ENCODE data around the gene TBRG1.

TBRG1 gene

GRCh38 chr11:124663861-124664260 is 41.2 kb downstream of the TBRG1 start:
- no peak for TF ChIP-seq CTCF (IDR thresholded peaks at IDR 0.05)

- TF ChIP-seq CTCF (IDR thresholded peaks at IDR 0.05), result no peak
These were observed 44.9 kb downstream of the TBRG1 start for GRCh38 chr11:124667601-124668000.

DNA sequence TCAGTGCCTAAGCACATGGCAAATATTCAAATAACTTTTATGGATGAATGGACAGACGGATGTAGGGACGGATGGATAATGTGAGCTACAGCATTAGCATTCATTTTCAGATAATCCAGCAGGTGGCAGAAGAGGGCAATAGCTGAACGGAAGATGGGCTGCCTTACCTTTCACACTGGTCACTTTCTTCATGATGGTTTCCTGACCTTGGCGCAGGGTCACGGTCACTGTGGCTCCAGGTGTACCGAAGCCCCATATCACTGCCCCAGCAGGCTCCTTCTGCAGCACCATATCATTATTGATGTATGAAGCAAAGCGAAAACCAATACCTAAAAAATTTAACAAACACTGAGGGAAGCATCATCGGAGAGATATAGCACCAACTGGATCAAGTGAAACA is 46.5 kb downstream of the TBRG1 start:
- peak; percentile 82 for TF ChIP-seq CTCF (IDR thresholded peaks at IDR 0.05)

DNA sequence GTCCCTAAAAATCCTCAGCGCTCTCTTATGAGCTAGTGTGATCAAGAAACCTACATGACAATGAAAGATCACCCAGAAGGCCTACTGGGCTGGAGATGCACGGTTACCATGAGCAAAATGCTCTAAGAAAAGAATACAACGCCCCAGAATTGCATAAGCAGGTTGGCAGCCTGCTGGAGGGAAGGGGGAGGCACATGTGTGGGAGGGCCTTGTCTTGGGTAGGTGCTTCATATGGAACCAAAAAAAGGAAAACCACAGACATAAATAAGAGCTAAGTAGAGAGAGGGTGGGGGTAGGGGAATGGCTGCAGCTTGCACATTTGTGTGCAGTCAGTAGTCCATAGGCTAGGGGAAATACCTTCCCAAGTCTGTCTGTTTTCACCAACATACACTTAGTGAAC is 48.1 kb downstream of the TBRG1 start:
- TF ChIP-seq CTCF (IDR thresholded peaks at IDR 0.05), result no peak

- TF ChIP-seq CTCF (IDR thresholded peaks at IDR 0.05), result no peak
These were observed 50.0 kb downstream of the TBRG1 start for GRCh38 chr11:124672536-124673215.

GRCh38 chr11:124673333-124674167 is 50.9 kb downstream of the TBRG1 start, which contains the start of the genes SIAE and SPA17:
TSS of gene SIAE (minus strand) at chr11:124673739. CDS start at chr11:124673708, 31 bp downstream.
TSS of gene SPA17 (plus strand) at chr11:124673904. CDS start at chr11:124675265, 1,361 bp downstream.
- no peak for TF ChIP-seq CTCF (IDR thresholded peaks at IDR 0.05)

DNA sequence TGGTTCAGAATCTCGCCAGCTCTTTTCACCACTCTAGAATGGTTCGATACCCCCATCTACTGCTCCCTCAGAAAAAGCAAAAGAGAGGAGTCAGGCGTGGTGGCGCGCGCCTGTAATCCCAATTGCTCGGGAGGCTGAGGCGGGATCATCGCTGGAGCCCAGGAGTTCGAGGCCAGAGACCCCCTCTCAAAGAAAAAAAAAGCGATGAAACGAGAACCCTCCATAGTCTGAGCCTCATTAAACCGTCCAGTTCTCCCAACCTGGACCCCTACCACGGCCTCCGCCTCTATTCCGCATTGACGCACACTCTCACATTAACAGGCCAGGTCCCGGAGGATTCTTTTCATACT is 51.5 kb downstream of the TBRG1 start:
- no peak for TF ChIP-seq CTCF (IDR thresholded peaks at IDR 0.05)

All from LNCAP (cell line).